ENCODE results near the gene KRTAP4-11.
"Not testable (repeated sequence)": the region's sequence is repeated elsewhere in the genome, so short reads cannot be mapped to it uniquely, and the experiment has no call there.

The KRTAP4-11 gene

DNA sequence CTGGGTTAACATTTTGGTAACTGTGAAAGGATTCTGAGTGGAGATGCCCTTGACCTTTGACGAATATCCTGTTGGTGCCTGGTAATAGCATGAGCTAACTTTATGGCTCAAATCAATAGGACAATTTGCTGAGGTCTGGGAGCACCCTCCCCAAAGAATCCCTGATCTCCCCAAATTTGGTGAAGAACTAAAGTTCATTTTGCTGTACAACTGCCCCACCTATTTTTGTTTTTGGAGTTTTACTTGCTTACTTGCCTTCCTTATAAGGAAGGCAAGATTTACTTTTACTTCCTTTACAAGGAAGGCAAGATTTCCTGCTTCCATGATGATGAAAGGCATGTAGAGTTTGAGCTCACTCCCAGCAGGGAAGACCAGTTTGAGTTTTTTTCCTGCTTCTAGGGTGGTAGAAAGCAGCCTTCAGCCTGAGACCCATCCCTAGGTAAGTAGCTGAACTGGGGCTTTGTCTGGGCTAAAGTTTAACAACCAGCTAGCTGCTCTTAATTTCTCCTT lies 10.2 kb downstream of the KRTAP4-11 start:
- H3K4me1 ChIP-seq (ENCODE audit: control insufficient read depth in 2 of 2, insufficient read depth in 2 of 2, low read length in 2 of 2) = no peaks in the 10 kb centered on the region
- no peaks in the 10 kb centered on the region for H3K27me3 ChIP-seq (ENCODE audit: control insufficient read depth in 2 of 2, insufficient read depth in 2 of 2, low read length in 2 of 2)
- no peak overlapping the region for H3K9ac ChIP-seq (ENCODE audit: low read depth in 1 of 2, low read length in 2 of 2)
- no peaks in the 10 kb centered on the region for H3K9me3 ChIP-seq (ENCODE audit: control insufficient read depth in 2 of 2, low read length in 2 of 2)
- H3K4me3 ChIP-seq (ENCODE audit: low read length in 2 of 2) = no peak overlapping the region
- no peak overlapping the region for H3K27ac ChIP-seq (ENCODE audit: low read depth in 2 of 2, low read length in 2 of 2)
- no peaks in the 10 kb centered on the region for H3K36me3 ChIP-seq (ENCODE audit: control insufficient read depth in 2 of 2, insufficient read depth in 2 of 2, low read length in 2 of 2)

- H3K4me1 ChIP-seq (ENCODE audit: control insufficient read depth in 2 of 2, insufficient read depth in 2 of 2, low read length in 2 of 2); H3K9me3 ChIP-seq (ENCODE audit: control insufficient read depth in 2 of 2, low read length in 2 of 2); H3K36me3 ChIP-seq (ENCODE audit: control insufficient read depth in 2 of 2, insufficient read depth in 2 of 2, low read length in 2 of 2): not testable (repeated sequence)
Observed at GRCh38 chr17:41105347-41105746, 12.8 kb downstream of the KRTAP4-11 start, which contains the start of gene KRTAP4-9. Gene KRTAP4-9 (plus strand): TSS chr17:41105389. CDS start chr17:41105389, 0 bp downstream.

DNA sequence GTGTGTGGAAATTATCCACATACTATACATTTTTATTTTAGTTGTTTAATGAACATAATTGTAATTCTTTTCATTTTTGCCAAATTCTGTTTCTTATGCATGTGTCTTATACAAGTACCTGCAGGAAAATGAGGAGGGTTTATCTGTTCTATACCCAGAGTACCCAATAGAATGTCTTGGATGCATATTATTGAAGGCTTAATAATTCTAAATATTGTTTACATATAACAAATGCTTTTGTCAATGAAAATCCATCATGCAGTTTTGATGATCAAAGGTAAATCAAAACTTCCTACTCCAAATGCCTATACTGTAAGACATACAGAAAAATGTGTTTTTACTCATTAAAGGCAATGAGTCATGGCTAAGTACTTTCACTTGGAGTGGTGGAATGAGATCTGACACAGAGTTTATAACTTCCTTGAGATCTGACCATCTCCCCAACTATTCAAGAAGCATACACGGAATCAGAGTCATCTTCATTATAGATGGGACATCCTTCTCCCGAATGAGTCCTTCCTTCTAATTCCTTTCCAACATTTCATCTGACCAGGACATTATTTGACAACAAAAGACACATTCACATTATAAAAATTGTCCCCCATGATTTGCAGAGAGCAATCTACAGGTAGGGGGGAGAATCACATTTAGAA lies 13.7 kb downstream of the KRTAP4-11 start:
- not testable (repeated sequence) for H3K4me3 ChIP-seq (ENCODE audit: low read length in 2 of 2)

More at GRCh38 chr17:41105347-41105746, 12.8 kb downstream of the KRTAP4-11 start, which contains the start of gene KRTAP4-9:
- not testable (repeated sequence) for H3K9ac ChIP-seq (ENCODE audit: low read depth in 1 of 2, low read length in 2 of 2); H3K4me3 ChIP-seq (ENCODE audit: low read length in 2 of 2); H3K27me3 ChIP-seq (ENCODE audit: control insufficient read depth in 2 of 2, insufficient read depth in 2 of 2, low read length in 2 of 2); H3K27ac ChIP-seq (ENCODE audit: low read depth in 2 of 2, low read length in 2 of 2)

DNA sequence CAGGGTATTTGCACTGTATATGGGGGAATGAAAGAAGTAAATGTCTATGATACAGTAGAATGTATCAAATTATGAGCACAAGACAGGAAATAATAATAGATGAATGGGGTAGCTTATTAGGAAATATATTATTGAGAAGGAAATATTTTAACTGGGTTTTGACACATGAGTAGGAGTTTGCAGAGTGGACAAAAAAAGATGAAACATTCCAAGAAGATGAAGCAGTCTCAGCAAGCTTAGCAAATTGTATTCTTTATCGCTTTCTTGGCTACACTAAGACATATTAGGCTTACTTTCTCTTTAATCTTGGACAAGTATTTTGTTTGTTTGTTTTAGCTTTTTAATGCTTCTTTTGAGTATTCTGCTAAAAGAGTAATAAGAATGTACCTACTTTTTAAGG lies 14.3 kb downstream of the KRTAP4-11 start:
- Histone ChIP-seq H3K9ac (ENCODE audit: low read depth in 1 of 2, low read length in 2 of 2) (no peak overlapping the region), H3K4me1 (ENCODE audit: control insufficient read depth in 2 of 2, insufficient read depth in 2 of 2, low read length in 2 of 2) (no peaks in the 10 kb centered on the region), H3K36me3 (ENCODE audit: control insufficient read depth in 2 of 2, insufficient read depth in 2 of 2, low read length in 2 of 2) (no peaks in the 10 kb centered on the region), H3K4me3 (ENCODE audit: low read length in 2 of 2) (no peak overlapping the region), H3K27ac (ENCODE audit: low read depth in 2 of 2, low read length in 2 of 2) (no peak overlapping the region), H3K9me3 (ENCODE audit: control insufficient read depth in 2 of 2, low read length in 2 of 2) (no peaks in the 10 kb centered on the region), H3K27me3 (ENCODE audit: control insufficient read depth in 2 of 2, insufficient read depth in 2 of 2, low read length in 2 of 2) (no peaks in the 10 kb centered on the region)

More for the DNA sequence above, 13.7 kb downstream of the KRTAP4-11 start:
- not testable (repeated sequence) for H3K27ac ChIP-seq (ENCODE audit: low read depth in 2 of 2, low read length in 2 of 2); H3K4me1 ChIP-seq (ENCODE audit: control insufficient read depth in 2 of 2, insufficient read depth in 2 of 2, low read length in 2 of 2); H3K36me3 ChIP-seq (ENCODE audit: control insufficient read depth in 2 of 2, insufficient read depth in 2 of 2, low read length in 2 of 2); H3K27me3 ChIP-seq (ENCODE audit: control insufficient read depth in 2 of 2, insufficient read depth in 2 of 2, low read length in 2 of 2); H3K9me3 ChIP-seq (ENCODE audit: control insufficient read depth in 2 of 2, low read length in 2 of 2); H3K9ac ChIP-seq (ENCODE audit: low read depth in 1 of 2, low read length in 2 of 2)

- peaks cover 0 to 2% of the 10 kb centered on the region in 2 donors for H3K27me3 ChIP-seq (ENCODE audit: control insufficient read depth in 2 of 2, insufficient read depth in 2 of 2, low read length in 2 of 2)
Observed at GRCh38 chr17:41101586-41102259, 16.4 kb downstream of the KRTAP4-11 start, which contains the start of gene KRTAP4-16. Gene KRTAP4-16 (minus strand): TSS chr17:41102209. CDS start chr17:41102209, 0 bp downstream.

DNA sequence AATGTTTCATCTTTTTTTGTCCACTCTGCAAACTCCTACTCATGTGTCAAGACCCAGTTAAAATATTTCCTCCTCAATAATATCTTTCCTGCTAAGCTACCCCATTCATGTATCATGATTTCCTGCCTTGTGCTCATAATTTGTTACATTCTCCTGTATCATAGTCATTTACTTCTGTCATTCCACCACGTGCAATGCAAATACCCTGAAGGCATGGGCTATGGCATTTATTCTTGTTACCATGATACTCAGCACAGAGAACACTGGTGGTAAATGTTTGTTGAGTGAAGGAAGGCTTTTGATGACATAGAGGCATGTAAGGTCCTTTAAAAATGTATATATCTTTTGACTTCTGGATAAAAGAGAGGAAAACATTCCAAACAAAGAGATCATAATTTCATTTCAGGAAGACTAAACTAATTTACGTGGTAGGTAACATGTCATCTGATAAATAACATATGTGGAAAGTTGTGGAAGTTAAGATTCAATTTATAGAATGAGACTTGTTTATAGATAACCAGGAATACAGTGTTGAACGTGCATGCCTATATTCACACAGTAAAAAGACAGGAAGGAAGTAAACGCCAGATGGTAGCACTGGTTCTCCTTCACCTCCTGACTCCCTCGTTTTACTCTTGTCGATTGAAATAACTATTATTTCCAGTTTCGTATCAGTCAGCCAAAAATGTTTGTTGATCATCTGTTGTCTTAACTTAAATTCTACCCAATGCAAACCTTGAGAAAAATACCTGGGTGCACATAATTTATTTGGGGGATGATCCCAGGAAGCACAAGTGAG lies 18.3 kb downstream of the KRTAP4-11 start:
- not testable (repeated sequence) for H3K9me3 ChIP-seq (ENCODE audit: control insufficient read depth in 2 of 2, low read length in 2 of 2); H3K4me3 ChIP-seq (ENCODE audit: low read length in 2 of 2); H3K36me3 ChIP-seq (ENCODE audit: control insufficient read depth in 2 of 2, insufficient read depth in 2 of 2, low read length in 2 of 2); H3K27ac ChIP-seq (ENCODE audit: low read depth in 2 of 2, low read length in 2 of 2); H3K27me3 ChIP-seq (ENCODE audit: control insufficient read depth in 2 of 2, insufficient read depth in 2 of 2, low read length in 2 of 2); H3K9ac ChIP-seq (ENCODE audit: low read depth in 1 of 2, low read length in 2 of 2); H3K4me1 ChIP-seq (ENCODE audit: control insufficient read depth in 2 of 2, insufficient read depth in 2 of 2, low read length in 2 of 2)

More at GRCh38 chr17:41101586-41102259, 16.4 kb downstream of the KRTAP4-11 start, which contains the start of gene KRTAP4-16:
- Histone ChIP-seq H3K27ac (ENCODE audit: low read depth in 2 of 2, low read length in 2 of 2) (no peak within 1 kb of the TSS), H3K4me1 (ENCODE audit: control insufficient read depth in 2 of 2, insufficient read depth in 2 of 2, low read length in 2 of 2) (no peaks in the 10 kb centered on the region), H3K9me3 (ENCODE audit: control insufficient read depth in 2 of 2, low read length in 2 of 2) (no peaks in the 10 kb centered on the region), H3K4me3 (ENCODE audit: low read length in 2 of 2) (no peak within 1 kb of the TSS), H3K36me3 (ENCODE audit: control insufficient read depth in 2 of 2, insufficient read depth in 2 of 2, low read length in 2 of 2) (no peaks in the 10 kb centered on the region), H3K9ac (ENCODE audit: low read depth in 1 of 2, low read length in 2 of 2) (no peak within 1 kb of the TSS)

DNA sequence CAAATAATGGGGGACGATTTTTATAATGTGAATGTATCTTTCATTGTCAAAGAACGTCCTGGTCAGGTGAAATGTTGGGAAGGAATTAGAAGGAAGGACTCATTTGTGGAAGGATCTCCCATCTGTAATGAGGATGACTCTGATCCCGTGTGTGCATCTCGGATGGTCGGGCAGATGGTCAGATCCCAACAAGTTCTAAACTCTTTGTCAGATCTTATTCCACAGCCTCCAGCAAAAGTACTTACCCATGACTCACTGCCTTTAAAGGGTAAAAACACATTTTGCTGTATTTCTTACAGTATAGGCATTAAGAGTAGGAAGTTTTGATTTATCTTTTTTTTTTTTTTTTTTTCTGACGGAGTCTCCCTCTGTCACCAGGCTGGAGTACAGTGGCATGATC lies 19.7 kb downstream of the KRTAP4-11 start:
- Histone ChIP-seq H3K4me3 (ENCODE audit: low read length in 2 of 2) (no peak overlapping the region), H3K27ac (ENCODE audit: low read depth in 2 of 2, low read length in 2 of 2) (no peak overlapping the region), H3K27me3 (ENCODE audit: control insufficient read depth in 2 of 2, insufficient read depth in 2 of 2, low read length in 2 of 2) (peaks cover 0 to 2% of the 10 kb centered on the region in 2 donors), H3K9me3 (ENCODE audit: control insufficient read depth in 2 of 2, low read length in 2 of 2) (no peaks in the 10 kb centered on the region), H3K9ac (ENCODE audit: low read depth in 1 of 2, low read length in 2 of 2) (no peak overlapping the region), H3K36me3 (ENCODE audit: control insufficient read depth in 2 of 2, insufficient read depth in 2 of 2, low read length in 2 of 2) (no peaks in the 10 kb centered on the region), H3K4me1 (ENCODE audit: control insufficient read depth in 2 of 2, insufficient read depth in 2 of 2, low read length in 2 of 2) (no peaks in the 10 kb centered on the region)

GRCh38 chr17:41098042-41098441 lies 20.1 kb downstream of the KRTAP4-11 start, which contains the start of gene KRTAP4-8:
Gene KRTAP4-8 (minus strand): TSS chr17:41098142. CDS start chr17:41098084, 58 bp downstream.
- no peak within 1 kb of the TSS for H3K27ac ChIP-seq (ENCODE audit: low read depth in 2 of 2, low read length in 2 of 2)
- no peaks in the 10 kb centered on the region for H3K36me3 ChIP-seq (ENCODE audit: control insufficient read depth in 2 of 2, insufficient read depth in 2 of 2, low read length in 2 of 2)
- H3K27me3 ChIP-seq (ENCODE audit: control insufficient read depth in 2 of 2, insufficient read depth in 2 of 2, low read length in 2 of 2) = peaks cover 0 to 2% of the 10 kb centered on the region in 2 donors
- H3K9me3 ChIP-seq (ENCODE audit: control insufficient read depth in 2 of 2, low read length in 2 of 2) = no peaks in the 10 kb centered on the region
- no peak within 1 kb of the TSS for H3K9ac ChIP-seq (ENCODE audit: low read depth in 1 of 2, low read length in 2 of 2)
- no peaks in the 10 kb centered on the region for H3K4me1 ChIP-seq (ENCODE audit: control insufficient read depth in 2 of 2, insufficient read depth in 2 of 2, low read length in 2 of 2)
- no peak within 1 kb of the TSS for H3K4me3 ChIP-seq (ENCODE audit: low read length in 2 of 2)

DNA sequence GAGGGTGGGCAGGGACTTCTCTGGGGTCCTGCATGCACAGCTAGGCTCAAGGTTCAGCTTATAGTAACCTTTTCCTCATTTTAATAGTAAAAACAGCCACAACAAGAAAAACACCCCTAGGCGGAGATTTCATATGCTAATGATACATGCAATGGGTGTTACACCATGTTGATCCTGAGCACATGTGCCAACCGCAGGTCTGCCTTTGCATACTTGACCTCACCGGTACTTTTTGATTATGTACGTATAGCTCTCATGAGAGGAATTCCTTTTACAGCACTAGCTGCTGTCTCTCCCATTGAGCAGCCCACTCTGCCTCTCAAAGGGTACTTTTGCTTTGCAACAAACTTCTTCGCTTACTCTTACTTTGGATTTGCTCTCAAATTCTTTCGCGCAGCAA lies 22.1 kb downstream of the KRTAP4-11 start:
- H3K36me3 ChIP-seq (ENCODE audit: control insufficient read depth in 2 of 2, insufficient read depth in 2 of 2, low read length in 2 of 2) = no peaks in the 10 kb centered on the region
- no peak overlapping the region for H3K27ac ChIP-seq (ENCODE audit: low read depth in 2 of 2, low read length in 2 of 2)
- no peaks in the 10 kb centered on the region for H3K4me1 ChIP-seq (ENCODE audit: control insufficient read depth in 2 of 2, insufficient read depth in 2 of 2, low read length in 2 of 2)
- no peaks in the 10 kb centered on the region for H3K9me3 ChIP-seq (ENCODE audit: control insufficient read depth in 2 of 2, low read length in 2 of 2)
- no peak overlapping the region for H3K9ac ChIP-seq (ENCODE audit: low read depth in 1 of 2, low read length in 2 of 2)
- H3K27me3 ChIP-seq (ENCODE audit: control insufficient read depth in 2 of 2, insufficient read depth in 2 of 2, low read length in 2 of 2) = peaks cover 0 to 2% of the 10 kb centered on the region in 2 donors
- H3K4me3 ChIP-seq (ENCODE audit: low read length in 2 of 2) = no peak overlapping the region

Measured in mucosa of rectum (tissue), 2 donors.